Right cardiac atrium (tissue), 5 donors: ENCODE data around the gene EYS. TPM values are rescaled to one million over a fixed set of nuclear protein-coding genes. Genes with fewer than 3 reads are reported as not detected.

Source experiments
- ATAC-seq, 2 donors: fragments of 200-7000 bp; cut with Tn5 transposase; one replicate each; pipeline versions ENCODE4 v1.8.0 to v1.9.1; 2020; ENCODE audit warnings: moderate library complexity in 2 of 2, mild to moderate bottlenecking in 1 of 2
- DNase-seq, 3 donors: peaks; one replicate each; pipeline ENCODE4 v3.0.0-alpha.2; 2020
- H3K27ac ChIP-seq: one replicate; pipeline ENCODE4 v1.5.1; 2013; ENCODE audit warnings: mild to moderate bottlenecking, low read length, control low read depth, moderate library complexity
- H3K27me3 ChIP-seq: one replicate; pipeline ENCODE4 v1.6.1; 2013; ENCODE audit not compliant: control insufficient read depth, insufficient read depth
- H3K4me1 ChIP-seq: one replicate; pipeline ENCODE4 v1.6.1; 2013; ENCODE audit warnings: low read length; ENCODE audit not compliant: control insufficient read depth, insufficient read depth
- H3K4me3 ChIP-seq: one replicate; pipeline ENCODE4 v1.5.1; 2013; ENCODE audit warnings: low read length, control low read depth
- H3K9me3 ChIP-seq: one replicate; pipeline ENCODE4 v1.6.1; 2013; ENCODE audit warnings: low read length; ENCODE audit not compliant: control insufficient read depth
- WGBS: extraction: QIAGEN DNeasy Blood & Tissue Kit; methylation state at CpG from one replicate; pipeline ENCODE4 v1.1.7; 2013; 5-methylcytosine and 5-hydroxymethylcytosine counted together
- intact Hi-C, 4 donors: fragments of 100-400 bp; cut with DNase I; formaldehyde crosslinking; loops; one replicate each; pipeline versions ENCODE4 v1.11.0 to v1.14.0; 2022 to 2023
- polyA plus RNA-seq: library from polyadenylated mRNA; stranded (reverse); fragments of 200-250 nt; gene quantifications from one replicate; pipeline ENCODE4 v1.2.3, GENCODE V29; 2013
- total RNA-seq, 4 donors: library from RNA; stranded (reverse); fragmentation: NEBNext Ultra II Directional; extraction: Animal tissue kit (Norgen Biotek cat#: 25700); gene quantifications; one replicate each; pipeline ENCODE4 v1.2.1, GENCODE V29; 2021
- donor health status: healthy with polysubstance abuse.
- donor health status: DM: no; HTN: yes; CAD: no.
- donor health status: DM: no; HTN: no; CAD: no.
- donor health status: DM: no; HTN: yes; CAD: no; lungs with severe emphysema.
- donor health status: DM: yes; HTN: yes; CAD: no.

EYS gene
- total and polyA plus RNA-seq, 5 donors, result 0.02 to 0.24 (median 0.06) TPM; not detected in 2

- no peak for DNase-seq
- ATAC-seq, result no peak
- H3K4me1 ChIP-seq, result no peaks in the 10 kb centered on the region
- no peak overlapping the region for H3K4me3 ChIP-seq
- intact Hi-C loops, result no loop called here
- no peak overlapping the region for H3K27ac ChIP-seq
- no peaks in the 10 kb centered on the region for H3K27me3 ChIP-seq
- H3K9me3 ChIP-seq, result no peaks in the 10 kb centered on the region
- WGBS, result 22% methylated on average over 2 of the region's 2 CpGs
Measured at GRCh38 chr6:64100702-64101303, 1606.2 kb downstream of the EYS start.

GRCh38 chr6:64090352-64090751, 1616.7 kb downstream of the EYS start:
- H3K27ac ChIP-seq, result no peak overlapping the region
- no peak overlapping the region for H3K4me3 ChIP-seq
- ATAC-seq, result no peak
- no peaks in the 10 kb centered on the region for H3K9me3 ChIP-seq
- intact Hi-C loops, result no loop called here
- 42% methylated on average over 2 of the region's 2 CpGs for WGBS
- no peaks in the 10 kb centered on the region for H3K27me3 ChIP-seq
- H3K4me1 ChIP-seq, result no peaks in the 10 kb centered on the region
- no peak for DNase-seq

- Histone ChIP-seq H3K27me3 (no peaks in the 10 kb centered on the region), H3K4me3 (no peak overlapping the region), H3K27ac (no peak overlapping the region), H3K4me1 (no peaks in the 10 kb centered on the region), H3K9me3 (no peaks in the 10 kb centered on the region)
- 92% methylated on average over 13 of the region's 13 CpGs for WGBS
- intact Hi-C loops, result no loop called here
- ATAC-seq (no peak), DNase-seq (peak in 1 of 3 donors; percentile 4)
Measured at GRCh38 chr6:64085126-64085525, 1621.9 kb downstream of the EYS start.

- Histone ChIP-seq H3K4me3 (no peak overlapping the region), H3K27ac (no peak overlapping the region), H3K4me1 (no peaks in the 10 kb centered on the region), H3K9me3 (no peaks in the 10 kb centered on the region), H3K27me3 (no peaks in the 10 kb centered on the region)
- ATAC-seq, result no peak
- intact Hi-C loops, result no loop called here
- 72% methylated on average over 1 of the region's 1 CpG for WGBS
- no peak for DNase-seq
Measured at GRCh38 chr6:64084185-64084663, 1622.8 kb downstream of the EYS start.

- DNase-seq, result no peak
- intact Hi-C loops, result no loop called here
- Histone ChIP-seq H3K27ac (no peak overlapping the region), H3K4me1 (no peaks in the 10 kb centered on the region), H3K4me3 (no peak overlapping the region), H3K27me3 (no peaks in the 10 kb centered on the region), H3K9me3 (no peaks in the 10 kb centered on the region)
- no peak for ATAC-seq
- WGBS, result 88% methylated on average over 2 of the region's 2 CpGs
Measured at GRCh38 chr6:64083261-64083660, 1623.8 kb downstream of the EYS start.

- no peaks in the 10 kb centered on the region for H3K4me1 ChIP-seq
Measured at GRCh38 chr6:64081453-64081852, 1625.6 kb downstream of the EYS start.

GRCh38 chr6:64074981-64075380, 1632.0 kb downstream of the EYS start:
- no peak for ATAC-seq
- Histone ChIP-seq H3K4me3 (no peak overlapping the region), H3K27ac (no peak overlapping the region), H3K9me3 (no peaks in the 10 kb centered on the region), H3K27me3 (no peaks in the 10 kb centered on the region), H3K4me1 (no peaks in the 10 kb centered on the region)
- intact Hi-C loops, result no loop called here
- 55% methylated on average over 1 of the region's 1 CpG for WGBS
- no peak for DNase-seq

More at GRCh38 chr6:64081453-64081852, 1625.6 kb downstream of the EYS start:
- Histone ChIP-seq H3K9me3 (no peaks in the 10 kb centered on the region), H3K4me3 (no peak overlapping the region), H3K27ac (no peak overlapping the region), H3K27me3 (no peaks in the 10 kb centered on the region)
- intact Hi-C loops, result no loop called here
- 51% methylated on average over 2 of the region's 2 CpGs for WGBS
- DNase-seq (no peak), ATAC-seq (no peak)

- H3K27ac ChIP-seq, result no peak overlapping the region
Measured at GRCh38 chr6:64072686-64073085, 1634.3 kb downstream of the EYS start.

GRCh38 chr6:64064919-64065318, 1642.1 kb downstream of the EYS start:
- intact Hi-C loops, result no loop called here
- H3K4me1 ChIP-seq, result no peaks in the 10 kb centered on the region
- H3K4me3 ChIP-seq, result no peak overlapping the region
- WGBS, result 72% methylated on average over 1 of the region's 1 CpG
- no peak overlapping the region for H3K27ac ChIP-seq
- H3K9me3 ChIP-seq, result no peaks in the 10 kb centered on the region
- no peaks in the 10 kb centered on the region for H3K27me3 ChIP-seq
- DNase-seq, result no peak
- ATAC-seq, result no peak

More at GRCh38 chr6:64072686-64073085, 1634.3 kb downstream of the EYS start:
- Histone ChIP-seq H3K27me3 (no peaks in the 10 kb centered on the region), H3K9me3 (no peaks in the 10 kb centered on the region), H3K4me3 (no peak overlapping the region), H3K4me1 (no peaks in the 10 kb centered on the region)
- WGBS, result 81% methylated on average over 1 of the region's 1 CpG
- intact Hi-C loops, result no loop called here
- no peak for DNase-seq
- ATAC-seq, result no peak

- no peak overlapping the region for H3K27ac ChIP-seq
- ATAC-seq (no peak), DNase-seq (no peak)
- H3K4me1 ChIP-seq, result no peaks in the 10 kb centered on the region
- no peaks in the 10 kb centered on the region for H3K27me3 ChIP-seq
- H3K4me3 ChIP-seq, result no peak overlapping the region
- WGBS, result 88% methylated on average over 5 of the region's 5 CpGs
- intact Hi-C loops, result no loop called here
- H3K9me3 ChIP-seq, result no peaks in the 10 kb centered on the region
Measured at GRCh38 chr6:64062960-64063683, 1643.9 kb downstream of the EYS start.

GRCh38 chr6:64054861-64055260, 1652.2 kb downstream of the EYS start:
- Histone ChIP-seq H3K27ac (no peak overlapping the region), H3K4me1 (no peaks in the 10 kb centered on the region), H3K27me3 (no peaks in the 10 kb centered on the region), H3K9me3 (no peaks in the 10 kb centered on the region), H3K4me3 (no peak overlapping the region)
- no peak for DNase-seq
- intact Hi-C loops, result no loop called here
- ATAC-seq, result no peak
- 80% methylated on average over 1 of the region's 1 CpG for WGBS
